Measurements from ENCODE around the gene GLRA3. TPM values are rescaled to one million over a fixed set of nuclear protein-coding genes. Genes with fewer than 3 reads are reported as not detected.

Gene GLRA3
- polyA plus RNA-seq, 1 donor = not detected

DNA sequence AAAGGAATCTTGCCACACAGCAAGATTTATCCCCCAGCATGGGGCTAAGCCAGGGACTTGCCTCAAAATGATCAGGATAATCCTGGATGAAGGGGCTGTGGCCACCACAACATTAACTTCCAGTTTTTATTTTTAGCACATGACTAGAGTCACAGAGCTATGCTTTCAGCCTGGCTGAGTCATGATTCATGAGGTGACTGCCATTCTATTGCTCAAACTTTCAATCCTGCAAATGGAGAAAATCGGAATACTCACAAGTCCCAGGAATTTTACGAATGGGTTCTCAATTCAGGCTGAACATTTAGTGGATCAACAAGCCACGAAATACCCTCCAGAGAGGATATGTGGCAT is 236.1 kb downstream of the GLRA3 start:
- no peak for DNase-seq

DNA sequence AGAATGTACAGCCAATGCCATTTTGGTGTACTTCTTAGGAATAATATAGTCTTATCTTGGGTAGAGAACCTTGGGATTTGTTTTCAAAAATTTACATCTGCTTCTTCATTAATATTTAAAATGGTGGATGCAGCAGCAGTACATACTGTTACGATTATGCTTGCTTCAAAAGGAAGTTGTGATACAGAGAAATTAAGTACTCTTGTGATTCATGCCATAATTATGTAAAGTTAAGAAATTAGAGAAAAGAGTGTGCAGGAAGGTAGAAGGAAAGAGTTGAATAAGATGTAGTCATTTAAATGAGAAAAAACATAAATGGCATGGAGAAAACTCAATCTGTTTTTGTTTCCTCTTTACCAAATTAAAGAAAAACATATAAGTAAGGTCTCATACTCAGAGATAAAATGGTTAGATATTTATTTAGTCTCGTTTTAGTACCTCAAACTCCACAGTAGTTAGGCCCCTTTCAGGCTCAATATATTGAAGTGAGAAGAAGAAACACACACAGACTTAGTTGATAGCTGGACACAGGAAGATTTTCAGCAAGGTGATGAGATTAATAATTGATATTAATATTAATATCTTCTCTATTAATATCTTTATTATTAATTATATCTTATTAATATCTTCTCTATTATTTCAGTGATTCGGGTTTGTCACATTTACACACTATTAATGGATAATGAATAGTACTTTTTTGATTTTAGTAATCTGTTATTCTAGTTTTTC is 236.6 kb downstream of the GLRA3 start:
- no peak for DNase-seq

DNA sequence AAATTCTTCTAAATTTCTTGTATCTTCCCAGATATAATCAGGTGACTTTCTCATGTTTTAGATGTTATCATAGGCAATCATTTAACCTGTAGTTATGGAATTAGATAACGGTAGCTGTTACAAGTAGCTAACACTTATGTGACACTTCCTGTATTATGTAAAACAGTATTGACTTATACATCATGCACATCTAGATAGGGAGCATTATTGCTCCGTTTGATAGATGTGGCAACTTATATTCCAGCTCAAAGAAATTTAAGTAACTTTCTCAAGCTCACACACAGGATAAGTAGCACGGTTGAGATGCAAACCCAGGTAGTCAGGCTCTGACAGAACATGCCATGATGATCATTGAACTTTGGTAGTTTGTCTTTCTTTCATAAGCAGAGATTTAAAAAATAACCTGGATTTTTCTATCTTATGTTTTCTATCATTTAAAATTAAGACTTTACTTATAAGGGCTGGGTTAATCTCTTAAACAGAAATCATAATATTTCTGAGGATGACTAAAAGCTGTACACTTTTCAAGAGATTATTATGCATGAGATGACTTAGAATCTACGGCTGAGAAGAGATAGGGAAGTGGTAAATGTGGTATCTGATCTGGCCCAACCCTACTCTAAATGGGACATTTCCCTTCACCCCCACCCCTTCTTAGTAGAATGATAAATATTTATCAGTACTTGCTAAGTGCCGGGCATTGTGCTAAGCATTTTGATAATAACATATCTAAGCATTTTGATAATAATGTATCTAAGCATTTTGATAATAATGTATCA is 237.6 kb downstream of the GLRA3 start:
- DNase-seq = no peak

GRCh38 chr4:174590336-174590735 is 238.7 kb downstream of the GLRA3 start:
- no peak for DNase-seq

Other genes with a start within 250 kb of the GLRA3 start
- not detected for gene ADAM29, start 89.1 kb upstream of the GLRA3 start, polyA plus RNA-seq (ENCODE audit: insufficient read length)